Panc1 (cell line): Measurements from ENCODE around the gene MYO1B.

Experiments used
- POLR2AphosphoS5 ChIP-seq: IDR thresholded peaks from 2 replicates; pipeline ENCODE4 v1.6.1; 2012; ENCODE audit warnings: mild to moderate bottlenecking, low read depth, low read length, moderate library complexity
- SIN3A ChIP-seq: IDR thresholded peaks from 2 replicates; pipeline ENCODE4 v1.6.1; 2012; ENCODE audit warnings: low read depth, mild to moderate bottlenecking, low read length, moderate library complexity, borderline replicate concordance; ENCODE audit not compliant: insufficient read depth
- TCF7L2 ChIP-seq: IDR thresholded peaks from 2 replicates; pipeline ENCODE4 v1.6.1; 2011; ENCODE audit warnings: mild to moderate bottlenecking, low read depth, low read length, inconsistent platforms
- TF ChIP-seq, protein P1 (sequence below): fragments of 450-650 bp; IDR thresholded peaks from 2 replicates; pipeline ENCODE4 v1.5.1; 2017; ENCODE audit warnings: mild to moderate bottlenecking
- TF ChIP-seq, protein P2 (sequence below), 2 experiments: IDR thresholded peaks; 2 replicates each; pipeline ENCODE4 v1.6.1; 2011 to 2012; ENCODE audit warnings: low read depth in 2 of 2, control low read depth in 1 of 2, low read length in 1 of 2, mild to moderate bottlenecking in 1 of 2, moderate library complexity in 1 of 2; ENCODE audit not compliant: insufficient read depth in 1 of 2

DNA sequence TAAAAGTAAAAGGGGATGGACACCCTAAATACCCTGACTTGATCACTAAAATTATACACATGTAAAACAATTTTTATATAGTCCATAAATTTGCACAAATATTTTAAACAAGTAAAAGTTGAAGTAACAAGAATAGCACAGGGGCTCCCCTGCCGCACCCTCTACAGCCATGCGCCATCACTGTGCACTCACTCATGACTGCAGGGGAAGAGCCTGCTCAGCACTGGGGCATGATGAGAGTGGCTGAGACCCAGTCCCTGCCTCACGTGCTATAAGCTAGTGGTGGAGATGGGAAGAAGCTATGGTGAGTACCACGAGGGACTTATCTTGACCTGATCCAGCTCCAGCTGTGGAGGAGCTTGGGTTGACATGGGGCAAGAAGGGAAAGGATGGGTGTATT is 46.9 kb upstream of the MYO1B start:
- TF ChIP-seq, protein P1, sequence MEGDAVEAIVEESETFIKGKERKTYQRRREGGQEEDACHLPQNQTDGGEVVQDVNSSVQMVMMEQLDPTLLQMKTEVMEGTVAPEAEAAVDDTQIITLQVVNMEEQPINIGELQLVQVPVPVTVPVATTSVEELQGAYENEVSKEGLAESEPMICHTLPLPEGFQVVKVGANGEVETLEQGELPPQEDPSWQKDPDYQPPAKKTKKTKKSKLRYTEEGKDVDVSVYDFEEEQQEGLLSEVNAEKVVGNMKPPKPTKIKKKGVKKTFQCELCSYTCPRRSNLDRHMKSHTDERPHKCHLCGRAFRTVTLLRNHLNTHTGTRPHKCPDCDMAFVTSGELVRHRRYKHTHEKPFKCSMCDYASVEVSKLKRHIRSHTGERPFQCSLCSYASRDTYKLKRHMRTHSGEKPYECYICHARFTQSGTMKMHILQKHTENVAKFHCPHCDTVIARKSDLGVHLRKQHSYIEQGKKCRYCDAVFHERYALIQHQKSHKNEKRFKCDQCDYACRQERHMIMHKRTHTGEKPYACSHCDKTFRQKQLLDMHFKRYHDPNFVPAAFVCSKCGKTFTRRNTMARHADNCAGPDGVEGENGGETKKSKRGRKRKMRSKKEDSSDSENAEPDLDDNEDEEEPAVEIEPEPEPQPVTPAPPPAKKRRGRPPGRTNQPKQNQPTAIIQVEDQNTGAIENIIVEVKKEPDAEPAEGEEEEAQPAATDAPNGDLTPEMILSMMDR, result no peak
- TF ChIP-seq POLR2AphosphoS5, result no peak
- TF ChIP-seq SIN3A, result no peak
- TF ChIP-seq, protein P2, sequence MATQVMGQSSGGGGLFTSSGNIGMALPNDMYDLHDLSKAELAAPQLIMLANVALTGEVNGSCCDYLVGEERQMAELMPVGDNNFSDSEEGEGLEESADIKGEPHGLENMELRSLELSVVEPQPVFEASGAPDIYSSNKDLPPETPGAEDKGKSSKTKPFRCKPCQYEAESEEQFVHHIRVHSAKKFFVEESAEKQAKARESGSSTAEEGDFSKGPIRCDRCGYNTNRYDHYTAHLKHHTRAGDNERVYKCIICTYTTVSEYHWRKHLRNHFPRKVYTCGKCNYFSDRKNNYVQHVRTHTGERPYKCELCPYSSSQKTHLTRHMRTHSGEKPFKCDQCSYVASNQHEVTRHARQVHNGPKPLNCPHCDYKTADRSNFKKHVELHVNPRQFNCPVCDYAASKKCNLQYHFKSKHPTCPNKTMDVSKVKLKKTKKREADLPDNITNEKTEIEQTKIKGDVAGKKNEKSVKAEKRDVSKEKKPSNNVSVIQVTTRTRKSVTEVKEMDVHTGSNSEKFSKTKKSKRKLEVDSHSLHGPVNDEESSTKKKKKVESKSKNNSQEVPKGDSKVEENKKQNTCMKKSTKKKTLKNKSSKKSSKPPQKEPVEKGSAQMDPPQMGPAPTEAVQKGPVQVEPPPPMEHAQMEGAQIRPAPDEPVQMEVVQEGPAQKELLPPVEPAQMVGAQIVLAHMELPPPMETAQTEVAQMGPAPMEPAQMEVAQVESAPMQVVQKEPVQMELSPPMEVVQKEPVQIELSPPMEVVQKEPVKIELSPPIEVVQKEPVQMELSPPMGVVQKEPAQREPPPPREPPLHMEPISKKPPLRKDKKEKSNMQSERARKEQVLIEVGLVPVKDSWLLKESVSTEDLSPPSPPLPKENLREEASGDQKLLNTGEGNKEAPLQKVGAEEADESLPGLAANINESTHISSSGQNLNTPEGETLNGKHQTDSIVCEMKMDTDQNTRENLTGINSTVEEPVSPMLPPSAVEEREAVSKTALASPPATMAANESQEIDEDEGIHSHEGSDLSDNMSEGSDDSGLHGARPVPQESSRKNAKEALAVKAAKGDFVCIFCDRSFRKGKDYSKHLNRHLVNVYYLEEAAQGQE (IDR thresholded peaks at IDR 0.05; ENCODE audit: insufficient read depth in 1 of 2, low read depth in 2 of 2, low read length in 1 of 2), result no peak
- TF ChIP-seq TCF7L2, result no peak
